Endothelial cell of umbilical vein (primary cell): ENCODE results near the gene KITLG. TPM values are rescaled to one million over a fixed set of nuclear protein-coding genes. Genes with fewer than 3 reads are reported as not detected.

ENCODE experiments used
- BruUV-seq: library from RNA; stranded (reverse); fragments of 400-500 nt; replicated peaks from 2 replicates; lab custom pipeline; 2021; lab: Mats Ljungman, UMichigan
- CTCF ChIA-PET: fragments of 300-600, 350-600 bp; sonication (Branson Sonifier 250); formaldehyde crosslinking; loops from one replicate; lab custom pipeline; 2021; ENCODE audit warnings: antibody characterized with exemption, inconsistent platforms; lab: Charles Lee
- POLR2A ChIA-PET: fragments of 300-600, 350-600 bp; sonication (Branson Sonifier 250); formaldehyde crosslinking; loops from one replicate; lab custom pipeline; 2021; ENCODE audit warnings: antibody characterized with exemption, inconsistent platforms; lab: Charles Lee
- DNase-seq: peaks from one replicate; pipeline ENCODE4 v3.0.0-alpha.2; 2011; ENCODE audit warnings: low read depth, low spot score
- FAIRE-seq: peaks from 2 replicates; lab custom pipeline; 2011; peaks lifted over from hg19 to GRCh38; lab: Jason Lieb, UNC
- H2AFZ ChIP-seq: 2 replicates; pipeline ENCODE4 v1.6.0; 2012; ENCODE audit warnings: low read depth, low read length, control low read depth, inconsistent platforms
- H3K27ac ChIP-seq: 2 replicates; pipeline ENCODE4 v1.5.1; 2011; ENCODE audit warnings: low read depth, mild to moderate bottlenecking, control low read depth, low read length, moderate library complexity; ENCODE audit not compliant: insufficient read depth
- H3K27me3 ChIP-seq, 2 experiments: 2 replicates each; pipeline versions ENCODE4 v1.6.0 to v1.6.1; 2011; ENCODE audit warnings: low read length in 2 of 2, mixed read lengths in 1 of 2; ENCODE audit not compliant: control insufficient read depth in 2 of 2, insufficient read depth in 2 of 2
- H3K36me3 ChIP-seq, 2 experiments: 2 replicates in 1 of 2; 3 replicates in 1 of 2; pipeline ENCODE4 v1.5.1; 2011; ENCODE audit warnings: low read length in 2 of 2, mild to moderate bottlenecking in 1 of 2, moderate library complexity in 1 of 2; ENCODE audit not compliant: control insufficient read depth in 2 of 2, insufficient read depth in 2 of 2; ENCODE audit errors: extremely low read depth in 1 of 2
- H3K4me1 ChIP-seq: 3 replicates; pipeline ENCODE4 v1.5.1; 2011; ENCODE audit warnings: mild to moderate bottlenecking, low read length; ENCODE audit not compliant: control insufficient read depth, insufficient read depth; ENCODE audit errors: extremely low read depth
- H3K4me2 ChIP-seq: 2 replicates; pipeline ENCODE4 v1.6.1; 2011; ENCODE audit warnings: low read length, control low read depth, mixed read lengths; ENCODE audit not compliant: insufficient read depth
- H3K4me3 ChIP-seq, 3 experiments: fragments of 200-600 bp in 1 of 3; sonication (generic), shearing (Covaris generic) in 1 of 3; replicated peaks in 1 of 3; 2 replicates each; pipeline ENCODE4 v1.5.1; 2011 to 2016; ENCODE audit warnings: control low read depth in 3 of 3, low read length in 3 of 3, mild to moderate bottlenecking in 2 of 3, inconsistent platforms in 1 of 3, low read depth in 1 of 3, moderate library complexity in 1 of 3; ENCODE audit not compliant: insufficient read depth in 1 of 3
- H3K79me2 ChIP-seq: 2 replicates; pipeline ENCODE4 v1.6.0; 2012; ENCODE audit warnings: low read length, inconsistent platforms; ENCODE audit not compliant: control insufficient read depth, insufficient read depth
- H3K9ac ChIP-seq: replicated peaks from 2 replicates; pipeline ENCODE3; 2011; ENCODE audit warnings: low read length, control low read depth; ENCODE audit not compliant: insufficient read depth; ENCODE audit errors: extremely low read depth
- H3K9me1 ChIP-seq: replicated peaks from 3 replicates; pipeline ENCODE4 v1.6.0; 2011; ENCODE audit warnings: mild to moderate bottlenecking, low read length; ENCODE audit not compliant: control insufficient read depth, insufficient read depth; ENCODE audit errors: extremely low read depth
- H3K9me3 ChIP-seq: replicated peaks from 2 replicates; pipeline ENCODE4 v1.5.1; 2012; ENCODE audit warnings: low read length, inconsistent platforms; ENCODE audit not compliant: control insufficient read depth, insufficient read depth
- H4K20me1 ChIP-seq: replicated peaks from 2 replicates; pipeline ENCODE3; 2011; ENCODE audit warnings: mild to moderate bottlenecking, low read length; ENCODE audit not compliant: control insufficient read depth, insufficient read depth; ENCODE audit errors: extremely low read depth
- EZH2 ChIP-seq: IDR thresholded peaks from 2 replicates; pipeline ENCODE4 v1.6.1; 2012; ENCODE audit warnings: borderline replicate concordance, low read depth, mild to moderate bottlenecking, moderate library complexity, low read length, inconsistent platforms; ENCODE audit not compliant: severe bottlenecking
- FOS ChIP-seq: IDR thresholded peaks from 2 replicates; pipeline ENCODE4 v1.6.1; 2011; ENCODE audit warnings: mild to moderate bottlenecking, low read length, moderate library complexity, borderline replicate concordance; ENCODE audit not compliant: insufficient read depth
- GATA2 ChIP-seq: IDR thresholded peaks from 2 replicates; pipeline ENCODE4 v1.7.0; 2011; ENCODE audit warnings: low read depth, mild to moderate bottlenecking, moderate library complexity, mixed read lengths, low read length; ENCODE audit not compliant: insufficient read length, insufficient read depth
- JUN ChIP-seq: IDR thresholded peaks from 2 replicates; pipeline ENCODE4 v1.6.1; 2011; ENCODE audit warnings: borderline replicate concordance, low read depth; ENCODE audit not compliant: insufficient read length, insufficient read depth
- MAX ChIP-seq: IDR thresholded peaks from 2 replicates; pipeline ENCODE4 v1.6.1; 2011; ENCODE audit not compliant: insufficient read depth, insufficient read length
- MYC ChIP-seq: IDR thresholded peaks from one replicate; pipeline ENCODE4 v1.6.1; 2011; ENCODE audit warnings: mild to moderate bottlenecking, low read depth, low read length
- POLR2A ChIP-seq: IDR thresholded peaks from 2 replicates; pipeline ENCODE4 v1.6.1; 2012; ENCODE audit warnings: low read depth, mild to moderate bottlenecking, control low read depth, low read length
- POLR2AphosphoS5 ChIP-seq: IDR thresholded peaks from 2 replicates; pipeline ENCODE4 v1.6.1; 2012; ENCODE audit warnings: low read depth, mild to moderate bottlenecking, control low read depth, low read length, moderate library complexity; ENCODE audit not compliant: insufficient read depth
- dilution Hi-C: fragments of 300-500 bp; cut with MboI; formaldehyde crosslinking; loops from one replicate; pipeline ENCODE4 v1.15.0; 2019; ENCODE audit warnings: low sequenced_read_pairs; ENCODE audit not compliant: extremely low pct_ligation_motif_present
- intact Hi-C: fragments of 100-400 bp; cut with micrococcal nuclease; formaldehyde crosslinking; loops from one replicate; pipeline ENCODE4 v1.10.0; 2022
- polyA plus RNA-seq, 4 experiments: library from polyadenylated mRNA; depleted of rRNA in 3 of 4; stranded (reverse) in 3 of 4; unstranded in 1 of 4; fragments of >200 nt; gene quantifications; 2 replicates each; pipeline versions ENCODE4 v1.2.1 to v1.2.3, GENCODE V29; 2011 to 2012; ENCODE audit warnings: missing spikeins in 1 of 4
- small RNA-seq: library from RNA; depleted of rRNA; stranded (forward); fragments of <200 nt; gene quantifications from one replicate; pipeline ENCODE3, GENCODE V24; 2012; ENCODE audit warnings: low replicate concordance, low read depth; ENCODE audit not compliant: insufficient read depth, insufficient read length
- total RNA-seq: library from RNA; stranded (reverse); gene quantifications from 2 replicates; pipeline ENCODE4 v1.2.3, GENCODE V29; 2021
- TF ChIP-seq, protein P1 (sequence below), 2 donors: IDR thresholded peaks; 1 replicate in 1 of 2; 2 replicates in 1 of 2; pipeline ENCODE4 v1.5.1; 2011; ENCODE audit warnings: low read length in 2 of 2, mild to moderate bottlenecking in 2 of 2, moderate library complexity in 2 of 2, control low read depth in 1 of 2, inconsistent platforms in 1 of 2, low read depth in 1 of 2; ENCODE audit not compliant: insufficient read depth in 1 of 2; ENCODE audit errors: extremely low read depth in 1 of 2

The KITLG gene
- total and polyA plus RNA-seq, 2 donors (not counting 3 experiments of a cell fraction or from before 2014, with no cell fraction given): 3.8 to 32.5 TPM

- no peak for FAIRE-seq
- H3K9ac ChIP-seq: no peak overlapping the region
- CTCF ChIA-PET: no interaction called here
- BruUV-seq: no TSS peak
- H3K9me1 ChIP-seq: no peaks in the 10 kb centered on the region
- intact Hi-C loops (no loop called here), dilution Hi-C loops (no loop called here)
- no peak overlapping the region for H3K27ac ChIP-seq
- POLR2A ChIA-PET: no interaction called here
- TF ChIP-seq MAX (no peak), GATA2 (no peak), EZH2 (no peak), FOS (no peak), MYC (no peak), POLR2AphosphoS5 (no peak), JUN (no peak), POLR2A (no peak)
- TF ChIP-seq, protein P1, sequence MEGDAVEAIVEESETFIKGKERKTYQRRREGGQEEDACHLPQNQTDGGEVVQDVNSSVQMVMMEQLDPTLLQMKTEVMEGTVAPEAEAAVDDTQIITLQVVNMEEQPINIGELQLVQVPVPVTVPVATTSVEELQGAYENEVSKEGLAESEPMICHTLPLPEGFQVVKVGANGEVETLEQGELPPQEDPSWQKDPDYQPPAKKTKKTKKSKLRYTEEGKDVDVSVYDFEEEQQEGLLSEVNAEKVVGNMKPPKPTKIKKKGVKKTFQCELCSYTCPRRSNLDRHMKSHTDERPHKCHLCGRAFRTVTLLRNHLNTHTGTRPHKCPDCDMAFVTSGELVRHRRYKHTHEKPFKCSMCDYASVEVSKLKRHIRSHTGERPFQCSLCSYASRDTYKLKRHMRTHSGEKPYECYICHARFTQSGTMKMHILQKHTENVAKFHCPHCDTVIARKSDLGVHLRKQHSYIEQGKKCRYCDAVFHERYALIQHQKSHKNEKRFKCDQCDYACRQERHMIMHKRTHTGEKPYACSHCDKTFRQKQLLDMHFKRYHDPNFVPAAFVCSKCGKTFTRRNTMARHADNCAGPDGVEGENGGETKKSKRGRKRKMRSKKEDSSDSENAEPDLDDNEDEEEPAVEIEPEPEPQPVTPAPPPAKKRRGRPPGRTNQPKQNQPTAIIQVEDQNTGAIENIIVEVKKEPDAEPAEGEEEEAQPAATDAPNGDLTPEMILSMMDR (IDR thresholded peaks at IDR 0.05; ENCODE audit: extremely low read depth in 1 of 2, insufficient read depth in 1 of 2, low read depth in 1 of 2, low read length in 2 of 2): no peak
- no peak overlapping the region for H3K4me2 ChIP-seq
- H3K9me3 ChIP-seq: no peaks in the 10 kb centered on the region
- H2AFZ ChIP-seq: no peak overlapping the region
- no peaks in the 10 kb centered on the region for H3K79me2 ChIP-seq
- no peak overlapping the region for H3K4me3 ChIP-seq
- H3K27me3 ChIP-seq: no peaks in the 10 kb centered on the region
- DNase-seq: no peak
- no peaks in the 10 kb centered on the region for H3K4me1 ChIP-seq
- no peaks in the 10 kb centered on the region for H4K20me1 ChIP-seq
- no peaks in the 10 kb centered on the region for H3K36me3 ChIP-seq
Measured at GRCh38 chr12:88444481-88444880, 135.8 kb downstream of the KITLG start.

Small RNA genes lying within 50 kb of the gene (small RNA-seq; reads per million reads assigned to genes)
- gene RNU1-117P: not detected
